ENCODE results near the gene SFTPA1.

DNA sequence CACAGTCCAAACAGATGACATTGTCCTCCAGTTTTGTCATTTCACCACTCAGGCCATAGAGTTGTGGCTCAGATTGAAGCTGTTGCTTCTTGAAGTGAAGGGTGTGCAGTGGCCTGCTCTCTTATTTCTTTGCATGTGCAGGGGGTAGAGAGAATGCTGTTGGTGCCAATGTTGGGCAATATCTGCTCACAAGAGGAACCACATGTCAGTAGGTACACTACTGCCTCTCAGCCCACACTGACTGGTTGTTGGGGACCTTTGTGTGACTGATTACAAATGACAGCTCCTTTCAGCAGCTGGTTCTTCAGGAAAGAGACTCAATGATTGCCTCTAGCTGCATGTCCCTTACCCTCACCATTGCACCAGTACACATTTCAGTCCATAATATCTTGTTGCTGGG lies 21.9 kb upstream of the SFTPA1 start:
- TF ChIP-seq, protein P1, sequence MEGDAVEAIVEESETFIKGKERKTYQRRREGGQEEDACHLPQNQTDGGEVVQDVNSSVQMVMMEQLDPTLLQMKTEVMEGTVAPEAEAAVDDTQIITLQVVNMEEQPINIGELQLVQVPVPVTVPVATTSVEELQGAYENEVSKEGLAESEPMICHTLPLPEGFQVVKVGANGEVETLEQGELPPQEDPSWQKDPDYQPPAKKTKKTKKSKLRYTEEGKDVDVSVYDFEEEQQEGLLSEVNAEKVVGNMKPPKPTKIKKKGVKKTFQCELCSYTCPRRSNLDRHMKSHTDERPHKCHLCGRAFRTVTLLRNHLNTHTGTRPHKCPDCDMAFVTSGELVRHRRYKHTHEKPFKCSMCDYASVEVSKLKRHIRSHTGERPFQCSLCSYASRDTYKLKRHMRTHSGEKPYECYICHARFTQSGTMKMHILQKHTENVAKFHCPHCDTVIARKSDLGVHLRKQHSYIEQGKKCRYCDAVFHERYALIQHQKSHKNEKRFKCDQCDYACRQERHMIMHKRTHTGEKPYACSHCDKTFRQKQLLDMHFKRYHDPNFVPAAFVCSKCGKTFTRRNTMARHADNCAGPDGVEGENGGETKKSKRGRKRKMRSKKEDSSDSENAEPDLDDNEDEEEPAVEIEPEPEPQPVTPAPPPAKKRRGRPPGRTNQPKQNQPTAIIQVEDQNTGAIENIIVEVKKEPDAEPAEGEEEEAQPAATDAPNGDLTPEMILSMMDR (IDR thresholded peaks at IDR 0.05), result no peak
- TF ChIP-seq EZH2 (IDR thresholded peaks at IDR 0.05; ENCODE audit: borderline replicate concordance, insufficient read depth, low read depth, low read length, poor library complexity, severe bottlenecking), result no peak
